GM21423 (cell line): ENCODE results near the gene CDCA3.
"Not testable (repeated sequence)": the region's sequence is repeated elsewhere in the genome, so short reads cannot be mapped to it uniquely, and the experiment has no call there.

Experiments used
- ATAC-seq: cut with Tn5 transposase; IDR thresholded peaks from one replicate; pipeline ENCODE4 v1.9.1; 2021; ENCODE audit warnings: mild to moderate bottlenecking, moderate library complexity; ENCODE audit not compliant: unreplicated experiment

CDCA3 gene

GRCh38 chr12:6851153-6851920, at the start of gene CDCA3:
Gene CDCA3, minus strand, starts transcription at chr12:6851286. Its CDS starts 334 bp downstream, at chr12:6850952.
- peak; percentile 42 for ATAC-seq

DNA sequence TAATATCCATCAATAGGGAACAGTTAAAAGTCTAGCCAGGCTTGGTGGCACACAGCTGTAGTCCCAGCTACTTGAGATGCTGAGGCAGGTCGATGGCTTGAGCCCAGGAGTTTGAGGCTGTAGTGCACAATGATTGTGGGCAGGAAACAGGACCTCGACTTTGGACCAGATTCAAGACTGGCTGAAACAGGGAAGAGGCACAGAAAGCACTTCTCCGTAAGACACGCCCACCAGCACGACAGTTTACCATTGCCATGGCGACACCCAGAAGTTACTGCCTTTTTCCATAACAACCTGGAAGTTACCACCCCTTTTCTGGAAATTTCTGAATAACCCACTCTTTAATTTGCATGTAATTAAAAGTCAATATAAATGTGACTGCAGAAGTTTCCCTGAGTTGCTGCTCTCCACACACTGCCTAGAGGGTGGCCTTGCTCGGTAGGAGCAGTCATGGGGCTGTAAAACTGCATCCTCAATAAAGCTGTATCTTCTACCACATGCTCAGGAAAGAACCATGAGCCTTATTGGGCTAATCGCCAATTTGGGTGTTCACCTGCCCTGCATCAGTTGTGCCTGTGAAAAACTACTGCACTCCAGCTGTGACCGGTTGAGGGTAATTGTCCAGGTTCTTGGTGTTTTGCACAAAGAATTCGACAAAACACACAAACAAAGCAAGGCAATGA, 48.9 kb upstream of the CDCA3 start:
- no peak for ATAC-seq

- ATAC-seq = no peak
Observed at GRCh38 chr12:6899427-6899826, 48.3 kb upstream of the CDCA3 start.

GRCh38 chr12:6896846-6897435, 45.9 kb upstream of the CDCA3 start:
- ATAC-seq = no peak

- ATAC-seq = no peak
Observed at GRCh38 chr12:6894321-6894720, 43.2 kb upstream of the CDCA3 start.

GRCh38 chr12:6892683-6893082, 41.6 kb upstream of the CDCA3 start:
- ATAC-seq = not testable (repeated sequence)

- ATAC-seq = peak; percentile 4
Observed at GRCh38 chr12:6891646-6892001, 40.5 kb upstream of the CDCA3 start.

DNA sequence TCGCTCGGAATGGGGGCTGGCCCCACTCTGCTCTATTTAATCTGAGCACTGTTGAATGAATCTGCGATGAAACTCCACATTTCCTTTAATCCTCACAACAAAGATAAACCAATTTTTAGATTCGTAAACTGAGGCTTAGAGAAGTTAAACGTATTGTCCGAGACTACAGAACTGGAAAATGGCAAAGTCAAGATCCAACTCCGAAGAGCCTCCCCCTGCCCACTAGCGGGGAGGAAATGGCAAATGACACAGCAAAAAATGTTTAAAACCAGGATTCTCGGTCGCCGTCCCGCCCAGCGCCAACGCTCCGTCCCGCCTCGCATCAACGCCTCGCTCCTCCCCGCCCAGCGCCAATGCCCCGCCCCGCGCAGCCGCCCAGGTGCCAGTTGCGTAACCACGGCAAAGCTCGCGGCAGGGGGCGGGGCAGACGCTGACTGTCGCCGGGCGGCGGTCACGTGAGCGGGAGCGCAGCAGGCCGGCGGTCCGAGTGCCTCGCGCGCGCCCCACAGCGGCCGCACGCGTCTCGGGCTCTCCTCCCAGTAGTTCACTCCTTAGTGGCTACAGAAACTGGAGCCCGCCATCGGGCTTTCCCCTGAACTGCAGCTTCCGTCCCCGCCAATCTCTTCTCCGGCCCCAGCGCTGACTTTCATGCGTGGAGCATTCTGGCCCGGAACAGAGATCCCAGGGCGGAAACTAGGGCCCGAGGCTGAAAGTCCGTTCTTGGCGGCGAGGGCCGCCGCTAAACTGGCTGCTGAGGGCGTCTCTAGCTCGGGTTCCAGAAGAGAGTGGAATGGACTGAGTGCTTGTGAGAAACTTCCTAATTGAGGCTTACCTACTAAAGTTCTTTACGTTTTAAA, 39.9 kb upstream of the CDCA3 start:
- peak; percentile 95 for ATAC-seq

DNA sequence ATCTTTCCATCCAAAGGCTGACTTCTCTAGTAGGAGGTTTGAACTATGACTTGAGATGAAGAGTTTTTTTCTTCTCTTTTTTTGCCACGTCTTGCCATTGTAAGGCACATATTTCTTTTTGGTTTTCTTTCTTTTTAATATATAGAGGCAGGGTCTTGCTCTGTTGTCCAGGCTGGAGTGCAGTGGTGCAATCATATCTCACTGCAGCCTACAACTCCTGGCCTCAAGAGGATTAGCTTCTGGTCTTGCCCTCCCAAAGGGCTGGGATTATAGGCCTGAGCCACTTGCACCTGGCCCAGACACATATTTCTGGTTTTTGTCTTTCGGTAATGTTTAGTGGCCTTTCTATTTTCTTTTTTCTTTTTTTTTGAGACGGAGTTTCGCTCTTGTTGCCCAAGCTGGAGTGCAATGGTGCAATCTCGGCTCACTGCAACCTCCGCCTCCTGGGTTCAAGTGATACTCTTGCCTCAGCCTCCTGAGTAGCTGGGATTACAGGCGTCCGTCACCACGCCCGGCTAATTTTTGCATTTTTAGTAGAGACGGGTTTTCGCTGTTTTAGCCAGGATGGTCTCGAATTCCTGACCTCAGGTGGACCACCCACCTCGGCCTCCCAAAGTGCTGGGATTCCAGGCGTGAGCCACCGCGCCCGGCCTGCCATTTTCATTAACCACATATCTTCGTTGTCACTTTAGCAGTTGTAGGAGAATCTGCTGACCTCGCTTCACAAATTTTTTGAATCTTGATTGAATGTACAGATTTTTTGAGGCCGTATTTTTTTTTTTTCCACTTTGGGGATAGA, 38.9 kb upstream of the CDCA3 start:
- ATAC-seq = not testable (repeated sequence)

GRCh38 chr12:6888794-6889193, 37.7 kb upstream of the CDCA3 start:
- not testable (repeated sequence) for ATAC-seq

DNA sequence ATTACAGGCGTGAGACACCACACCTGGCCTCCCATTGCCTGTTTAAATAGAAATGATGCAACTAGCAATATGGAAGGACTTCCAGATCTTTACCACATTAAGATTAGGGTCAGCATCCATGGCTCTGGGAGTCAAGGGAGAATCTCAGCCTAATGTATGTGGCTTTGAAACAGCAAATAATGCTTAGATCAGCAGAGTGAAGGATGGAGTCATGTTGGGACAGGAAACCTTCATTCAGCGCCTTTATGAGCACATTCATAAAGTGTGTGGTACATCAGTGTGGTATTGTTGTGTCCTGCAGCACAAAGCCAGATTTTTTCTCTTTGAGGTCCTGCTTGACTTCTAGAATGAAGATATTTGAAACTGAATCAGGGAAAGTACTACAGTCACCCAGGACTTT, 37.3 kb upstream of the CDCA3 start:
- no peak for ATAC-seq

GRCh38 chr12:6887460-6887859, 36.4 kb upstream of the CDCA3 start:
- ATAC-seq = no peak

DNA sequence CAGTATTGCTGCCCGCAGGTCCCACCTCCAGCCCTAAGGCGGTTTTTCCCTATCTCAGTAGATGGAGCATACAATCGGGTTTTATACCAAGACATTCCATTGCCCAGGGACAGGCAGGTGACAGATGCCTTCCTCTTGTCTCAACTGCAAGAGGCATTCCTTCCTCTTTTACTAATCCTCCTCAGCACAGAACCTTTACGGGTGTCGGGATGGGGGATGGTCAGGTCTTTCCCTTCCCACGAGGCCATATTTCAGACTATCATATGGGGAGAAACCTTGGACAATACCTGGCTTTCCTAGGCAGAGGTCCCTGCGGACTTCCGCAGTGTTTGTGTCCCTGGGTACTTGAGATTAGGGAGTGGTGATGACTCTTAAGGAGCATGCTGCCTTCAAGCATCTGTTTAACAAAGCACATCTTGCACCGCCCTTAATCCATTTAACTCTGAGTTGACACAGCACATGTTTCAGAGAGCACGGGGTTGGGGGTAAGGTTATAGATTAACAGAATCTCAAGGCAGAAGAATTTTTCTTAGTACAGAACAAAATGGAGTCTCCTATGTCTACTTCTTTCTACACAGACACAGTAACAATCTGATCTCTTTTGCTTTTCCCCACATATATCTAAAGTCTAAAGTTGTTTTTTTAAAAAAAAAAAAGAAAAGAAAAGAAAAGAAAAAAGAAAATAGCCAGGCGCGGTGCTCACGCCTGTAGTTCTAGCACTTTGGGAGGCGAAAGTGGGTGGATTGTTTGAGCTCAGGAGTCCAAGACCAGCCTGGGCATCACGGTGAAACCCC, 35.3 kb upstream of the CDCA3 start:
- ATAC-seq = not testable (repeated sequence)

GRCh38 chr12:6884539-6884938, 33.5 kb upstream of the CDCA3 start:
- ATAC-seq = no peak

DNA sequence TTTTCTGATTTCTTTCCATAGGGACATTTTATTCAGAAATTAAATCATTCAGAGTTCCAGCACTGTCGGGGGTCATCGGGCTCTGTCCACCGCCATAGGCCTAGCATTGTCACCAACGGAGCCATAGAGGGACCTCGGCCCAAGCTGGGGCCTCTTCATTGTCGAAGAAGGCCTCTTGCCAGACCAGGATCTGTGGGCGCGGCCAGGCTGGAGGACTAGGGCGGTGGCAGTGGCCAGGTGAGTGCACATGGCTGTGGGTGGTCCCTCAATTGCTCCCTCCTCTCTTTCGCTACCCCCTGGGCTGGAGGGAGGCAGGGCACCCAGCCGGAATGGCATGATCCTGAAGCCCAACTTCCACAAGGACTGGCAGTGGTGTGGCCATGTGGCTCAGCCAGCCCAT, 32.6 kb upstream of the CDCA3 start:
- no peak for ATAC-seq

DNA sequence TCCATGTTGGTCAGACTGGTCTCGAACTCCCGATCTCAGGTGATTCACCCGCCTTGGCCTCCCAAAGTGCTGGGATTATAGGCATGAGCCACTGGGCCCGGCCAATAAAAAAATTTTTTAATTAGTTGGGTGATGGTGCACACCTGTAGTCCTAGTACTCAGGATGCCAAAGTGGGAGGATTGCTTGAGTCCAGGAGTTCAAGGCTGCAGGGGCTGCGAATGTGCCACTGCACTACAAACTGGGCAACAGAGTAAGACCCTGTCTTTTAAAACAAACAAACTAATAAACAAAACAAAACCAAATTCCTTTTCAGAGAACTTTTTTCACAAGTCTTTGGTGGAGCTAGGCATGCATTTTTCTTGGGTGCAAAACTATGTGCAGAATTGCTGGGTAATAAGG, 32.2 kb upstream of the CDCA3 start:
- no peak for ATAC-seq

GRCh38 chr12:6879824-6880223, 28.7 kb upstream of the CDCA3 start:
- not testable (repeated sequence) for ATAC-seq

DNA sequence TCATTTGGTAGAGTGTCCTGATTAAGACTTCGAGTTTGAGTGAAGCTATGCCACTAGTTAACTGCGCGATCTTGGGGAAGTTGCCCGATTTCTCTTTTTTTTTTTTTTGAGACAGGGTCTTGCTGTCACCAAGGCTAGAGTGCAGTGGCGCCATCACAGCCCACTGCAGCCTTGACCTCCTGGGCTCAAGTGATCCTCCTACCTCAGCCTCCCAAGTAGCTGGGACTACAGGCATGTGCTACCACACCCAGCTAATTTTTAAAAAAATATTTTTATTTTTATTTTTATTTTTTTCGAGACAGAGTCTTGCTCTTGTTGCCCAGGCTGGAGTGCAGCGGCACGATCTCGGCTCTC, 22.9 kb upstream of the CDCA3 start:
- ATAC-seq = not testable (repeated sequence)
